Vagina (tissue), 2 donors: ENCODE measurements around the gene SEMA3E. TPM values are rescaled to one million over a fixed set of nuclear protein-coding genes. Genes with fewer than 3 reads are reported as not detected.

Experiments used
- DNase-seq, 2 donors: peaks; one replicate each; pipeline ENCODE4 v3.0.0-alpha.2; 2017; ENCODE audit errors: extremely low spot score in 2 of 2
- H3K27ac ChIP-seq: fragments of 200-600 bp; sonication (generic); one replicate; pipeline ENCODE4 v1.5.1; 2019
- H3K27me3 ChIP-seq: fragments of 200-600 bp; sonication (generic); one replicate; pipeline ENCODE4 v1.5.1; 2019
- H3K36me3 ChIP-seq, 2 donors: fragments of 200-600 bp; sonication (generic); one replicate each; pipeline ENCODE4 v1.5.1; 2017 to 2019
- H3K4me1 ChIP-seq: fragments of 200-600 bp; sonication (generic); one replicate; pipeline ENCODE4 v1.5.1; 2019
- H3K4me3 ChIP-seq, 2 donors: fragments of 200-600 bp; sonication (generic); 1 replicate in 1 of 2; 2 replicates in 1 of 2; pipeline ENCODE4 v1.5.1; 2016 to 2019
- H3K9me3 ChIP-seq: fragments of 200-600 bp; sonication (generic); one replicate; pipeline ENCODE4 v1.5.1; 2019
- CTCF ChIP-seq, 3 experiments: fragments of 450-650 bp in 2 of 3; fragments of 200-600 bp in 1 of 3; sonication (generic) in 1 of 3; IDR thresholded peaks; one replicate each; pipeline ENCODE4 v1.5.1; 2017 to 2019; ENCODE audit warnings: antibody characterized with exemption in 3 of 3, mild to moderate bottlenecking in 2 of 3, moderate library complexity in 2 of 3
- POLR2A ChIP-seq, 2 donors: fragments of 450-650 bp; IDR thresholded peaks; one replicate each; pipeline ENCODE4 v1.6.1; 2017; ENCODE audit warnings: antibody characterized with exemption in 2 of 2, mild to moderate bottlenecking in 2 of 2, moderate library complexity in 2 of 2
- POLR2AphosphoS5 ChIP-seq, 2 donors: sonication (generic); formaldehyde crosslinking; IDR thresholded peaks; one replicate each; pipeline ENCODE4 v1.9.0; 2017; ENCODE audit warnings: antibody characterized with exemption in 2 of 2, mild to moderate bottlenecking in 2 of 2, low read depth in 1 of 2; ENCODE audit not compliant: insufficient read depth in 1 of 2
- intact Hi-C: fragments of 100-400 bp; cut with DNase I; formaldehyde crosslinking; loops from one replicate; pipeline ENCODE4 v1.15.1; 2023
- total RNA-seq: library from RNA; depleted of rRNA; stranded (reverse); fragments of >200 nt; gene quantifications from one replicate; pipeline ENCODE4 v1.2.3, GENCODE V29; 2016

The SEMA3E gene
- total RNA-seq, 1 donor from 2014 or later, result 4.4 TPM

- no peaks in the 10 kb centered on the region for H3K27me3 ChIP-seq
- H3K36me3 ChIP-seq, result no peaks in the 10 kb centered on the region
- TF ChIP-seq POLR2A (IDR thresholded peaks at IDR 0.05) (no peak), CTCF (IDR thresholded peaks at IDR 0.05) (no peak), POLR2AphosphoS5 (IDR thresholded peaks at IDR 0.05; ENCODE audit: insufficient read depth in 1 of 2, low read depth in 1 of 2) (no peak)
- no peaks in the 10 kb centered on the region for H3K9me3 ChIP-seq
- intact Hi-C loops, result no loop called here
- no peak overlapping the region for H3K4me3 ChIP-seq
- no peak for DNase-seq
- H3K27ac ChIP-seq, result no peak overlapping the region
- no peaks in the 10 kb centered on the region for H3K4me1 ChIP-seq
Observed at GRCh38 chr7:83457022-83457892, 191.7 kb downstream of the SEMA3E start.

DNA sequence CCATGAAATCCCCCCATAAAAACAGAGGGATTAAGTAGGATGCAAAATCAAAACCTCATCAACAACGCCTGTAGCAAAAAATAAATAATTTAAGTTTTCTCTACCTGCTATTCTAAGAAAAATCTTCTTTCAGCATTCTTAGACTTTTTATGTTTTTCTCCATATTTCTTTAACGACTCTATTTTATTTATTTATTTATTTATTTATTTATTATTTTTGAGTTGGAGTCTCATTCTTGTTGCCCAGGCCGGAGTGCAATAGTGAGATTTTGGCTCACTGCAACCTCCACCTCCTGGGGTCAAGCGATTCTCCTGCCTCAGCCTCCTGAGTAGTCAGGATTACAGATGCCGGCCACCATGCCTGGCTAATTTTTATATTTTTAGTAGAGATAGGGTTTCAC is 192.5 kb downstream of the SEMA3E start:
- Histone ChIP-seq H3K36me3 (no peaks in the 10 kb centered on the region), H3K27ac (no peak overlapping the region), H3K9me3 (no peaks in the 10 kb centered on the region), H3K4me1 (no peaks in the 10 kb centered on the region), H3K27me3 (no peaks in the 10 kb centered on the region), H3K4me3 (no peak overlapping the region)
- no peak for DNase-seq
- no peak for TF ChIP-seq POLR2AphosphoS5 (IDR thresholded peaks at IDR 0.05; ENCODE audit: insufficient read depth in 1 of 2, low read depth in 1 of 2)
- TF ChIP-seq CTCF (IDR thresholded peaks at IDR 0.05), result no peak
- TF ChIP-seq POLR2A (IDR thresholded peaks at IDR 0.05), result no peak
- intact Hi-C loops, result no loop called here

DNA sequence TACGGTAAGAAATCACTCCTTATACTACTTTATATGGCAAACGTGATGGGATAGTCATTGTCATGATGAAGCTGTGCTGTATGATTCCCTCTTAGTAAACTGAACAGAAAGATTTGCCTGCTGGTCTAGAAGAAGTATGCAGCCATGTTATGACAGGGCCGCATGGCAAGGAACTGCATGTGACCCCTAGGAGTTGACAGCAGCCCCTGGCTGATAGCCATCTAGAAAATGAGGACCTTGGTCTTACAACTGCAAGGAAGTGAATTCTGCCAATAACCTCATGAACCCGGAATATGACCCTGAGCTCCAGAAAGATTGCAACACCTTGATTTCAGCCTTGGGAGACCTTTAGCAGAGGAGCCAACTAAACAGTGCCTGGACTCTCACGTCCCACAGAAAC is 193.3 kb downstream of the SEMA3E start:
- H3K27ac ChIP-seq, result no peak overlapping the region
- intact Hi-C loops, result no loop called here
- no peaks in the 10 kb centered on the region for H3K36me3 ChIP-seq
- TF ChIP-seq POLR2A (IDR thresholded peaks at IDR 0.05) (no peak), POLR2AphosphoS5 (IDR thresholded peaks at IDR 0.05; ENCODE audit: insufficient read depth in 1 of 2, low read depth in 1 of 2) (no peak), CTCF (IDR thresholded peaks at IDR 0.05) (no peak)
- H3K4me3 ChIP-seq, result no peak overlapping the region
- no peaks in the 10 kb centered on the region for H3K9me3 ChIP-seq
- no peaks in the 10 kb centered on the region for H3K4me1 ChIP-seq
- no peaks in the 10 kb centered on the region for H3K27me3 ChIP-seq
- DNase-seq, result no peak

- no peak for DNase-seq
- H3K4me3 ChIP-seq, result no peak overlapping the region
- H3K27me3 ChIP-seq, result no peaks in the 10 kb centered on the region
- H3K36me3 ChIP-seq, result no peaks in the 10 kb centered on the region
- H3K27ac ChIP-seq, result no peak overlapping the region
- TF ChIP-seq POLR2A (IDR thresholded peaks at IDR 0.05), result no peak
- TF ChIP-seq CTCF (IDR thresholded peaks at IDR 0.05), result no peak
- TF ChIP-seq POLR2AphosphoS5 (IDR thresholded peaks at IDR 0.05; ENCODE audit: insufficient read depth in 1 of 2, low read depth in 1 of 2), result no peak
- H3K4me1 ChIP-seq, result no peaks in the 10 kb centered on the region
- intact Hi-C loops, result no loop called here
- H3K9me3 ChIP-seq, result no peaks in the 10 kb centered on the region
Observed at GRCh38 chr7:83452256-83452655, 196.7 kb downstream of the SEMA3E start.

DNA sequence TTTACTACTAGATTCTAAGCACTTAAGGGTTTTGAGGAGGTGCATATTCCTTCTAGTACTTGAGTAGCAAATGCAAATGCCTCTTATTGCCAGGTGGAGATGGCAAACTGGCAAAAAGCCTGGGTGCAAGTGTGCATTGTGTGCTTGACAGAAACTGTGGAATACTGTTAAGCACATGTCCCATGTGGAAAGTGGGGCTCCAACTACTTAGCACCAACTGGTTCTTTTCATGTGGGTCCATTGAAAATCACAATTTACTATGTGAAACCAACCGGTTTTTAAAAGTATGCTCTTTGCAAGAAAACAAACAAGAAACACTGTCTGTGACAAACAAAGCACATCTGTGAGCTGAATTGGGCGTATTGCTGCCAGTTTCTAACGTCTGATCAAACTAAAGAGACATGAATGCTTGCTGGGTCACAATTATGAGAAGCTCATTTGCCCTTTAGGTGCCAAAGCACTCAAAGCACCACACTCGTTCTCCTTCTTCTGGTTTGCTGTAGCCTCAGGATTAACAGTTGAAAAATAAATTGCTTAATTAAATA is 197.4 kb downstream of the SEMA3E start:
- Histone ChIP-seq H3K4me1 (no peaks in the 10 kb centered on the region), H3K36me3 (no peaks in the 10 kb centered on the region), H3K9me3 (no peaks in the 10 kb centered on the region), H3K27ac (no peak overlapping the region), H3K4me3 (no peak overlapping the region), H3K27me3 (no peaks in the 10 kb centered on the region)
- intact Hi-C loops, result no loop called here
- no peak for TF ChIP-seq POLR2A (IDR thresholded peaks at IDR 0.05)
- TF ChIP-seq CTCF (IDR thresholded peaks at IDR 0.05), result no peak
- TF ChIP-seq POLR2AphosphoS5 (IDR thresholded peaks at IDR 0.05; ENCODE audit: insufficient read depth in 1 of 2, low read depth in 1 of 2), result no peak
- DNase-seq, result no peak
